Calu3 (cell line): Measurements from ENCODE around the gene GYPE. TPM values are rescaled to one million over a fixed set of nuclear protein-coding genes. Genes with fewer than 3 reads are reported as not detected.
"Not testable (repeated sequence)": the region's sequence is repeated elsewhere in the genome, so short reads cannot be mapped to it uniquely, and the experiment has no call there.

ENCODE experiments used
- BruUV-seq: library from RNA; stranded (reverse); fragments of 400-500 nt; replicated peaks from 2 replicates; lab custom pipeline; 2021; lab: Mats Ljungman, UMichigan
- CTCF ChIA-PET: fragments of 300-600 bp; sonication (Branson Sonifier 250); formaldehyde crosslinking; loops from one replicate; lab custom pipeline; 2022; ENCODE audit warnings: antibody characterized with exemption; lab: Charles Lee
- DNase-seq: peaks from one replicate; pipeline ENCODE4 v3.0.0; 2022
- H3K27ac Mint-ChIP-seq: one replicate; pipeline ENCODE4 v1.8.0; 2022; ENCODE audit warnings: mixed read lengths; ENCODE audit not compliant: unreplicated experiment
- H3K27me3 Mint-ChIP-seq: one replicate; pipeline ENCODE4 v1.8.0; 2022; ENCODE audit warnings: mixed read lengths; ENCODE audit not compliant: unreplicated experiment
- H3K36me3 Mint-ChIP-seq: one replicate; pipeline ENCODE4 v1.8.0; 2022; ENCODE audit warnings: mild to moderate bottlenecking, moderate library complexity, mixed read lengths; ENCODE audit not compliant: insufficient read depth, unreplicated experiment
- H3K4me1 Mint-ChIP-seq: one replicate; pipeline ENCODE4 v1.8.0; 2022; ENCODE audit warnings: mild to moderate bottlenecking, low read depth, mixed read lengths; ENCODE audit not compliant: unreplicated experiment
- H3K4me3 Mint-ChIP-seq: one replicate; pipeline ENCODE4 v1.8.0; 2022; ENCODE audit warnings: mild to moderate bottlenecking, low read depth, moderate library complexity, mixed read lengths; ENCODE audit not compliant: unreplicated experiment
- H3K9me3 Mint-ChIP-seq: one replicate; pipeline ENCODE4 v1.8.0; 2022; ENCODE audit warnings: low read depth, mixed read lengths; ENCODE audit not compliant: unreplicated experiment
- CTCF ChIP-seq: fragments of 200-600 bp; IDR thresholded peaks from one replicate; pipeline ENCODE4 v1.8.0; 2022; ENCODE audit warnings: antibody characterized with exemption; ENCODE audit not compliant: unreplicated experiment
- intact Hi-C: fragments of 100-400 bp; cut with micrococcal nuclease; formaldehyde crosslinking; loops from one replicate; pipeline ENCODE4 v1.10.0; 2022; ENCODE audit not compliant: unreplicated experiment
- total RNA-seq: library from RNA; stranded (reverse); gene quantifications from 2 replicates; pipeline ENCODE4 v1.2.3, GENCODE V29; 2022

GYPE gene
- total RNA-seq, 1 experiment from 2014 or later, result not detected

GRCh38 chr4:143884965-143885364 lies 20.4 kb downstream of the GYPE start:
- H3K9me3 Mint-ChIP-seq, CTCF ChIA-PET, DNase-seq, H3K27ac Mint-ChIP-seq, H3K4me3 Mint-ChIP-seq, intact Hi-C loops, H3K36me3 Mint-ChIP-seq, BruUV-seq, H3K27me3 Mint-ChIP-seq, H3K4me1 Mint-ChIP-seq: not testable (repeated sequence)

- Mint-ChIP-seq H3K36me3 (no peaks in the 10 kb centered on the region), H3K27me3 (no peaks in the 10 kb centered on the region), H3K4me1 (no peaks in the 10 kb centered on the region), H3K9me3 (no peaks in the 10 kb centered on the region), H3K4me3 (no peak overlapping the region), H3K27ac (no peak overlapping the region)
- BruUV-seq, result no TSS peak
- intact Hi-C loops, result no loop called here
- CTCF ChIA-PET, result no interaction called here
- TF ChIP-seq CTCF, result no peak
- DNase-seq, result no peak
Observed at GRCh38 chr4:143883529-143883928, 21.8 kb downstream of the GYPE start.

- CTCF ChIA-PET, result no interaction called here
- no peaks in the 10 kb centered on the region for H3K27me3 Mint-ChIP-seq
- no TSS peak for BruUV-seq
- no peak for TF ChIP-seq CTCF
- intact Hi-C loops, result no loop called here
- H3K4me1 Mint-ChIP-seq, result no peaks in the 10 kb centered on the region
- no peak overlapping the region for H3K27ac Mint-ChIP-seq
- H3K9me3 Mint-ChIP-seq, result no peaks in the 10 kb centered on the region
- no peaks in the 10 kb centered on the region for H3K36me3 Mint-ChIP-seq
- H3K4me3 Mint-ChIP-seq, result no peak overlapping the region
- DNase-seq, result no peak
Observed at GRCh38 chr4:143882892-143883291, 22.5 kb downstream of the GYPE start.

GRCh38 chr4:143879561-143879960 lies 25.8 kb downstream of the GYPE start:
- H3K36me3 Mint-ChIP-seq, intact Hi-C loops, H3K27ac Mint-ChIP-seq, CTCF ChIA-PET, H3K4me1 Mint-ChIP-seq, BruUV-seq, H3K4me3 Mint-ChIP-seq, H3K9me3 Mint-ChIP-seq, DNase-seq, H3K27me3 Mint-ChIP-seq: not testable (repeated sequence)

DNA sequence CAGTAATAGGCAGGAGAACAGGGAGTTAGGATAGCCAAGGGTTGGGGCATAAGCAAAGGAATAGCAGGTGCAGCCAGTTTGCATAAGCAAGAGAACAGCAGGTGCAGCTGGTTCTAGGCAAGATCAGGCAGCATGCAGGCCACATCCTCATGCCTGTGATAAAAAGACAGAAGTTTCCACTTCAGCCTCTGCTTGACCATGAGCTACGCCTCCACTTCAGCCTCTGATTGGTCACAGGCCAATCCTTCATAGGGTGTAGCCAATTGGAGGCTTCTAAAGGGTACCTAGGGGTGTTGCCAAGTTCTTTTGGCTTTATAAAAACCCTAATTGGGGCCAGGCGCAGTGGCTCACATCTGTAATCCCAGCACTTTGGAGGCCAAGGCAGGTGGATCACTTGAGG lies 30.0 kb downstream of the GYPE start:
- BruUV-seq, H3K4me3 Mint-ChIP-seq, intact Hi-C loops, H3K4me1 Mint-ChIP-seq, CTCF ChIA-PET, H3K27ac Mint-ChIP-seq, H3K9me3 Mint-ChIP-seq, DNase-seq, H3K27me3 Mint-ChIP-seq, H3K36me3 Mint-ChIP-seq: not testable (repeated sequence)

- BruUV-seq, DNase-seq, H3K4me3 Mint-ChIP-seq, H3K9me3 Mint-ChIP-seq, H3K4me1 Mint-ChIP-seq, intact Hi-C loops, H3K36me3 Mint-ChIP-seq, CTCF ChIA-PET, H3K27ac Mint-ChIP-seq, H3K27me3 Mint-ChIP-seq: not testable (repeated sequence)
Observed at GRCh38 chr4:143870523-143871268, 34.7 kb downstream of the GYPE start.

GRCh38 chr4:143869925-143870324 lies 35.4 kb downstream of the GYPE start:
- H3K4me1 Mint-ChIP-seq, CTCF ChIA-PET, H3K27me3 Mint-ChIP-seq, H3K9me3 Mint-ChIP-seq, H3K36me3 Mint-ChIP-seq, H3K4me3 Mint-ChIP-seq, BruUV-seq, intact Hi-C loops, H3K27ac Mint-ChIP-seq, DNase-seq: not testable (repeated sequence)

DNA sequence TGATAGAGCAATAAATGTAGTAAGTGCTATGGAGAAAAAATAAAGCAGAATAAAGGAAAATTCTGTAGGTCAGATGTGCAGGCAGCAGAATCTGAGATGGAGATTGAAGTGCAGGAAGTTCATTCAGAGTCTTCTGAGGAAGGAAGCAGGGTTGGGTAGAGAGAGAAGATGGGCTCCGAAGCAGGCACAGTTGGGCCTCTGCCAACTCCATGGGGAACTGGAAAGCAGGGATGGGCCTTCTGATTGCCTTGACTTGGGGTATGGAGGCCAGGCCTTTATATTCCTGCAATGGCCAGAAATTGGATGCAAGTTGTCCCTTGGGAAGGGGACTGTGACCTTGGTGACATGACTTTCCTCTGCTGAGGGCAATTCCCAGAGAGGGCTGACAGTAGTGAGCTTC lies 42.6 kb downstream of the GYPE start:
- H3K4me1 Mint-ChIP-seq, BruUV-seq, H3K9me3 Mint-ChIP-seq, H3K27me3 Mint-ChIP-seq, H3K36me3 Mint-ChIP-seq, CTCF ChIA-PET, H3K4me3 Mint-ChIP-seq, H3K27ac Mint-ChIP-seq, DNase-seq, intact Hi-C loops: not testable (repeated sequence)
